GM21528 (cell line): ENCODE data around the gene PSMA4.
"Not testable (repeated sequence)": the region's sequence is repeated elsewhere in the genome, so short reads cannot be mapped to it uniquely, and the experiment has no call there.

Source experiments
- ATAC-seq: cut with Tn5 transposase; IDR thresholded peaks from one replicate; pipeline ENCODE4 v1.9.1; 2021; ENCODE audit warnings: mild to moderate bottlenecking, moderate library complexity; ENCODE audit not compliant: unreplicated experiment, low FRiP score

PSMA4 gene

GRCh38 chr15:78540141-78540870 is at the start of gene PSMA4:
TSS of gene PSMA4 (plus strand) at chr15:78540444. CDS start at chr15:78541928, 1,484 bp downstream.
- ATAC-seq = peak; percentile 78

GRCh38 chr15:78492872-78493271 is 47.4 kb upstream of the PSMA4 start:
- no peak for ATAC-seq

- ATAC-seq = no peak
These were observed 38.4 kb upstream of the PSMA4 start for GRCh38 chr15:78501857-78502256.

GRCh38 chr15:78502641-78503040 is 37.6 kb upstream of the PSMA4 start:
- ATAC-seq = no peak

GRCh38 chr15:78506971-78507830 is 33.0 kb upstream of the PSMA4 start, which contains the start of gene HYKK:
TSS of gene HYKK (plus strand) at chr15:78507577. CDS start at chr15:78513089, 5,512 bp downstream.
- peak; percentile 89 for ATAC-seq

GRCh38 chr15:78507831-78508160 is 32.4 kb upstream of the PSMA4 start:
- ATAC-seq = peak; percentile 26

GRCh38 chr15:78508272-78508671 is 32.0 kb upstream of the PSMA4 start:
- ATAC-seq = no peak

GRCh38 chr15:78509726-78510312 is 30.4 kb upstream of the PSMA4 start:
- ATAC-seq = no peak

GRCh38 chr15:78520035-78520434 is 20.2 kb upstream of the PSMA4 start:
- ATAC-seq = not testable (repeated sequence)

- ATAC-seq = no peak
These were observed 16.0 kb upstream of the PSMA4 start for GRCh38 chr15:78524230-78524629.

GRCh38 chr15:78527325-78527724 is 12.9 kb upstream of the PSMA4 start:
- ATAC-seq = no peak

GRCh38 chr15:78533331-78533730 is 6.9 kb upstream of the PSMA4 start:
- ATAC-seq = no peak

- no peak for ATAC-seq
These were observed 4.1 kb upstream of the PSMA4 start for GRCh38 chr15:78536134-78536533.

- ATAC-seq = no peak
These were observed 2.9 kb upstream of the PSMA4 start for GRCh38 chr15:78537266-78537905.

GRCh38 chr15:78538358-78538757 is 1.9 kb upstream of the PSMA4 start:
- ATAC-seq = no peak

- ATAC-seq = not testable (repeated sequence)
These were observed 642 bp upstream of the PSMA4 start for GRCh38 chr15:78539464-78540140.

- ATAC-seq = no peak
These were observed 863 bp downstream of the PSMA4 start for GRCh38 chr15:78540871-78541743.

GRCh38 chr15:78541744-78542034 is 1.4 kb downstream of the PSMA4 start:
- ATAC-seq = no peak

- ATAC-seq = no peak
These were observed 2.4 kb downstream of the PSMA4 start for GRCh38 chr15:78542647-78543046.

- ATAC-seq = no peak
These were observed 9.9 kb downstream of the PSMA4 start for GRCh38 chr15:78550194-78550593.
